ENCODE measurements around the gene DUSP9.

DNA sequence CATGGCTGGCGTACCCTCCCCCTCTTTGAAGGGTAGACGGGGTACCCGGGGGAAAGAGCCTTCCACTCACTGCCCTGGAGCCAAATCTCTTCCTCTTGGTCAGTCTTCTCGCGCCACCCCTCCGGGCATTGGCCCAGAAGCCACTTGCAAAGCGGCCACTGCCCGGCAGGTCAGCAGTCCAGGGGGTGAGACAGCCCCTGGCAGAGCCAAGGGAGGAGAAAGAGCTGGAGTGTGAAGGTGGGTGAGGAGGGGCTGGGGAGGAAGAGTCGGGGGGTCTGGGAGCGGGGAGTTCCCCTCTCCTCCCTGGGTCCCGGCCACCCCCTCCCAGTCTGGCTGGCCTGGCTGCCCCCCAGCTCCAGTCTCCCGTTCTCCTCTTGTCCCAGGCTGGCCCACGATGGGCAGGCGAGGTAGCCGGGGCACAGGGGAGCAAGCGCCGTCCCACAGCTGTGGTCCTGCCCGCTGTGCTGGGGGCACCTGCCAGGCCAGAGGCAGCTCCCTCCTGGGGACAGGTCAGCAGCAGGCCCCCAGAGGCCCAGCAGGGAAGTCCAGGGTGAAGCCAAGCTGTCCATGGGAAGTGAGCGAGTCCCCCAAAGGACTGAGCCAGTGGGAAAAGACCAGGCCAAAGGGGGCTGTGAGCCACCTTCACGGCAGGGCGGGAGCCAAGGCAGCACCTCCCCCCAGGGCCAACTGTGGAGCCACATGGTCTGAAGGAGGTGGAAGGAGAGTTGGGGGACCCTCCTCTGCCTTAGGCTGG, 21.6 kb upstream of the DUSP9 start:
- TF ChIP-seq EZH2 (IDR thresholded peaks at IDR 0.05; ENCODE audit: low read length): no peak
- TF ChIP-seq, protein P1, sequence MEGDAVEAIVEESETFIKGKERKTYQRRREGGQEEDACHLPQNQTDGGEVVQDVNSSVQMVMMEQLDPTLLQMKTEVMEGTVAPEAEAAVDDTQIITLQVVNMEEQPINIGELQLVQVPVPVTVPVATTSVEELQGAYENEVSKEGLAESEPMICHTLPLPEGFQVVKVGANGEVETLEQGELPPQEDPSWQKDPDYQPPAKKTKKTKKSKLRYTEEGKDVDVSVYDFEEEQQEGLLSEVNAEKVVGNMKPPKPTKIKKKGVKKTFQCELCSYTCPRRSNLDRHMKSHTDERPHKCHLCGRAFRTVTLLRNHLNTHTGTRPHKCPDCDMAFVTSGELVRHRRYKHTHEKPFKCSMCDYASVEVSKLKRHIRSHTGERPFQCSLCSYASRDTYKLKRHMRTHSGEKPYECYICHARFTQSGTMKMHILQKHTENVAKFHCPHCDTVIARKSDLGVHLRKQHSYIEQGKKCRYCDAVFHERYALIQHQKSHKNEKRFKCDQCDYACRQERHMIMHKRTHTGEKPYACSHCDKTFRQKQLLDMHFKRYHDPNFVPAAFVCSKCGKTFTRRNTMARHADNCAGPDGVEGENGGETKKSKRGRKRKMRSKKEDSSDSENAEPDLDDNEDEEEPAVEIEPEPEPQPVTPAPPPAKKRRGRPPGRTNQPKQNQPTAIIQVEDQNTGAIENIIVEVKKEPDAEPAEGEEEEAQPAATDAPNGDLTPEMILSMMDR (optimal IDR thresholded peaks at IDR 0.05 in 1 of 3, IDR thresholded peaks at IDR 0.05 in 1 of 3, conservative IDR thresholded peaks at IDR 0.05 in 1 of 3; ENCODE audit: extremely low read depth in 1 of 3, insufficient read depth in 2 of 3, low read length in 3 of 3): no peak

All from keratinocyte (primary cell).